HAP-1 (cell line): Measurements from ENCODE around the gene GOLGA8Q.
"Not testable (repeated sequence)": the region's sequence is repeated elsewhere in the genome, so short reads cannot be mapped to it uniquely, and the experiment has no call there.

Source experiments
- DNase-seq, 2 experiments: peaks; one replicate each; pipeline ENCODE4 v3.0.0-alpha.2; 2016 to 2020; ENCODE audit warnings: low spot score in 2 of 2
- H3K27me3 ChIP-seq: fragments of 250-450 bp; sonication (Bioruptor Pico); 2 replicates; pipeline ENCODE4 v1.5.1; 2020; ENCODE audit warnings: low read depth, mild to moderate bottlenecking, moderate library complexity
- H3K36me3 ChIP-seq: fragments of 250-450 bp; sonication (Bioruptor Pico); replicated peaks from 2 replicates; pipeline ENCODE4 v1.5.1; 2020; ENCODE audit warnings: mild to moderate bottlenecking
- H3K4me1 ChIP-seq: fragments of 250-450 bp; sonication (Bioruptor Pico); 2 replicates; pipeline ENCODE4 v1.5.1; 2020; ENCODE audit warnings: mild to moderate bottlenecking
- H3K4me3 ChIP-seq: fragments of 250-450 bp; sonication (Bioruptor Pico); 2 replicates; pipeline ENCODE4 v1.5.1; 2020; ENCODE audit warnings: mild to moderate bottlenecking, moderate library complexity
- H3K9me3 ChIP-seq: fragments of 250-450 bp; sonication (Bioruptor Pico); 2 replicates; pipeline ENCODE4 v1.5.1; 2020; ENCODE audit warnings: mild to moderate bottlenecking, moderate library complexity
- in situ Hi-C: fragments of 300-500 bp; cut with MboI; formaldehyde crosslinking; loops from 3 replicates; pipeline ENCODE4 v1.14.3; 2020; ENCODE audit warnings: low sequenced_read_pairs, inconsistent platforms, mixed read lengths

Gene GOLGA8Q

DNA sequence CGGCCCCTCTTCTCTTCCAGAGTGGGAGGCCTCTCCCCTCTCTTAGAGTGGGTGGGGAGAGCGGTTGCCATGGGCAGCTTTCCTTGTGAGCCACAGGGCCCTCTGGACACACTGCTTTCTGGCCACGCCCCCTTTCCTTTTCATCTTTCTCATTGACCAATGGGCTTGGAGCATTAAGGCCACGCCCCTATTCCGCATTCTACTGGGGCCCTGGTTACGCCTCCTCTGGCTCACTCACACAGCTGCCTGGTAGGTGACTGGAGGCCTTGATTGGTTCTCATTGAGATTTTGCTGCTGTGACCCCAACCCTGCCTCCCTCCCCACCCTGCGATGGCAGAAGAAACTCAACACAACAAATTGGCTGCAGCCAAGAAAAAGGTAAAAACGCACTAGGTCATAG lies 51.9 kb downstream of the GOLGA8Q start, which contains the start of gene GOLGA8H:
Gene GOLGA8H (plus strand): TSS at position 233 of the 400 bp plus-strand sequence. CDS start 98 bp downstream, at position 331.
- H3K36me3 ChIP-seq, in situ Hi-C loops, H3K9me3 ChIP-seq, H3K4me1 ChIP-seq, H3K4me3 ChIP-seq, H3K27me3 ChIP-seq: not testable (repeated sequence)
- peak in 1 of 2 experiments; percentile 16 for DNase-seq
